ENCODE data around the gene ZNF74.

Gene ZNF74

DNA sequence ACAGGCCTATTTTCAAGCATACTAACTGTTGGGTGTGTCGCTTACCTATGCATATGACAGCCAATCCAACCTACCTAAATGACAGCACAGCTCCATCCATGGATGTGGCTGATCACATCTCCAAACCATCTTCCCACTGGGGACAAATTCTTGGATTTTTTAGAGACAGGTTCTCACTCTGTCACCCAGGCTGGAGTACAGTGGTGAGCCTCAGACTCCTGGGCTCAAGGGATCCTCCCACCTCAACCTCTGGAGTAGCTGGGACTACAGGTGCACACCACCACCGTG, 25.7 kb downstream of the ZNF74 start:
- Histone ChIP-seq H2BK15ac (ENCODE audit: low read length) (no peak overlapping the region), H3K27ac (replicated peaks; ENCODE audit: low read length) (no peak overlapping the region), H3K27me3 (ENCODE audit: control insufficient read depth in 3 of 3, insufficient read depth in 3 of 3, low read depth in 1 of 3, low read length in 3 of 3) (no peaks in the 10 kb centered on the region), H2AFZ (ENCODE audit: low read length) (no peak overlapping the region), H3K18ac (ENCODE audit: low read length) (no peak overlapping the region), H3K4me3 (ENCODE audit: low read length in 2 of 2) (no peak overlapping the region), H3K4ac (ENCODE audit: low read length) (no peak overlapping the region), H3K4me1 (ENCODE audit: control insufficient read depth in 2 of 2, insufficient read depth in 1 of 2, low read depth in 1 of 2, low read length in 2 of 2) (peaks cover 7 to 22% of the 10 kb centered on the region in 2 donors), H3K36me3 (replicated peaks in 1 of 2; ENCODE audit: control insufficient read depth in 2 of 2, insufficient read depth in 2 of 2, low read length in 2 of 2) (peaks cover 0 to 12% of the 10 kb centered on the region in 2 donors), H2BK5ac (ENCODE audit: low read length) (no peak overlapping the region), H3K14ac (ENCODE audit: low read length) (no peak overlapping the region), H2AK5ac (ENCODE audit: low read depth, low read length) (no peak overlapping the region), H2BK12ac (ENCODE audit: low read length) (no peak overlapping the region), H4K91ac (ENCODE audit: low read depth, low read length, poor library complexity) (no peak overlapping the region), H3K9me3 (replicated peaks in 1 of 2; ENCODE audit: control insufficient read depth in 2 of 2, insufficient read depth in 1 of 2, low read depth in 1 of 2, low read length in 2 of 2) (peaks cover 0 to 2% of the 10 kb centered on the region in 2 donors), H3K23ac (ENCODE audit: low read depth, low read length, poor library complexity) (no peak overlapping the region), H3K9ac (ENCODE audit: low read depth, low read length, poor library complexity) (no peak overlapping the region), H3K4me2 (ENCODE audit: insufficient read depth, low read length, poor library complexity, severe bottlenecking) (no peak overlapping the region), H2BK120ac (ENCODE audit: low read depth, low read length) (no peak overlapping the region), H4K8ac (ENCODE audit: low read depth, low read length) (no peak overlapping the region), H3K79me1 (ENCODE audit: low read depth, low read length) (no peaks in the 10 kb centered on the region)
- no CpG with 5 or more reads among the region's 2 CpGs for WGBS, 2 donors (ENCODE audit: extremely low coverage in 2 of 2, insufficient read length in 2 of 2, insufficient replicate concordance in 1 of 2)
- DNase-seq (ENCODE audit: low spot score), result no peak

DNA sequence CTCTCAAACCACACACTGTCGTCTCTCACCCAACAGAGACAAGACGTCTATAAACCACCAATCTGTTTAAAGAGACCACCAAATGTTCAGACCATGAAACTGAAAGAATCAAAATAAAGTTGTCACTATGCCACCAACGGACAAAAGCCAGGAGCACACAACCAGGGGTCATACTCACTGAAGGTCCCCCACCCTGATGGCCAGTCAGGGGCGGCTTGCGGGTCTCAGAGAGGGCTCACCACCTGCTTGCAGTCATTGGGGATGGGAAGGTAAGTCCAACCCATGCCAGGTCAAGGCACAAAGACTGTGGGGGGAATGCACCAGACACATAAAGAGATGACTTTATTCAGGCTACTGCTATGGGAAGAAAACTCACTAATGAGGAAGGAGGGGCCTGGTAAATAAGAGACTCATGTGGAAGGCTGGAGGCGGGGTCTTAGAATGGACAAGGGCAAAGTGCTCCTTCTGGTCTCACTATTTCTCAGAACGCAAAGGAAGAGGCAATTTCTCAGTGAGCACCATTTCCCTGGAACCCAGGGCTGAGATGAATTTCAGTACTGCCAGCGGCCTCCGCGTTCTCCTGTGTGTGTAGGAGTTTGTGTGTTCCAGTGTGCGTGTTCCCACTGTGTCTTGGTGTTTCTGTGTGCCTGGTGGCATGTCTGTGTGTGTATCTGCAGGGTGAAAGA, 26.3 kb downstream of the ZNF74 start:
- Histone ChIP-seq H4K91ac (ENCODE audit: low read depth, low read length, poor library complexity) (no peak overlapping the region), H3K27ac (replicated peaks; ENCODE audit: low read length) (no peak overlapping the region), H3K36me3 (replicated peaks in 1 of 2; ENCODE audit: control insufficient read depth in 2 of 2, insufficient read depth in 2 of 2, low read length in 2 of 2) (peaks cover 0 to 17% of the 10 kb centered on the region in 2 donors), H3K9me3 (replicated peaks in 1 of 2; ENCODE audit: control insufficient read depth in 2 of 2, insufficient read depth in 1 of 2, low read depth in 1 of 2, low read length in 2 of 2) (peaks cover 0 to 2% of the 10 kb centered on the region in 2 donors), H3K18ac (ENCODE audit: low read length) (no peak overlapping the region), H2BK5ac (ENCODE audit: low read length) (no peak overlapping the region), H2AK5ac (ENCODE audit: low read depth, low read length) (no peak overlapping the region), H3K27me3 (ENCODE audit: control insufficient read depth in 3 of 3, insufficient read depth in 3 of 3, low read depth in 1 of 3, low read length in 3 of 3) (no peaks in the 10 kb centered on the region), H3K9ac (ENCODE audit: low read depth, low read length, poor library complexity) (no peak overlapping the region), H2AFZ (ENCODE audit: low read length) (no peak overlapping the region), H3K4me2 (ENCODE audit: insufficient read depth, low read length, poor library complexity, severe bottlenecking) (no peak overlapping the region), H2BK12ac (ENCODE audit: low read length) (no peak overlapping the region), H3K4ac (ENCODE audit: low read length) (no peak overlapping the region), H3K14ac (ENCODE audit: low read length) (no peak overlapping the region), H2BK15ac (ENCODE audit: low read length) (no peak overlapping the region), H3K23ac (ENCODE audit: low read depth, low read length, poor library complexity) (no peak overlapping the region), H3K79me1 (ENCODE audit: low read depth, low read length) (no peaks in the 10 kb centered on the region), H3K4me1 (ENCODE audit: control insufficient read depth in 2 of 2, insufficient read depth in 1 of 2, low read depth in 1 of 2, low read length in 2 of 2) (peaks cover 7 to 22% of the 10 kb centered on the region in 2 donors), H3K4me3 (ENCODE audit: low read length in 2 of 2) (peak overlapping the region in 1 of 2 donors; percentile 3), H4K8ac (ENCODE audit: low read depth, low read length) (no peak overlapping the region), H2BK120ac (ENCODE audit: low read depth, low read length) (no peak overlapping the region)
- DNase-seq (ENCODE audit: low spot score), result no peak
- no CpG with 5 or more reads among the region's 11 CpGs for WGBS, 2 donors (ENCODE audit: extremely low coverage in 2 of 2, insufficient read length in 2 of 2, insufficient replicate concordance in 1 of 2)

GRCh38 chr22:20421507-20421874, 27.5 kb downstream of the ZNF74 start:
- no peak overlapping the region for H3K23ac ChIP-seq (ENCODE audit: low read depth, low read length, poor library complexity)
- H2BK120ac ChIP-seq (ENCODE audit: low read depth, low read length), result no peak overlapping the region
- H3K18ac ChIP-seq (ENCODE audit: low read length), result no peak overlapping the region
- H3K9ac ChIP-seq (ENCODE audit: low read depth, low read length, poor library complexity), result no peak overlapping the region
- H2BK15ac ChIP-seq (ENCODE audit: low read length), result no peak overlapping the region
- H3K4ac ChIP-seq (ENCODE audit: low read length), result no peak overlapping the region
- H4K8ac ChIP-seq (ENCODE audit: low read depth, low read length), result no peak overlapping the region
- H3K36me3 ChIP-seq (replicated peaks in 1 of 2; ENCODE audit: control insufficient read depth in 2 of 2, insufficient read depth in 2 of 2, low read length in 2 of 2), result peaks cover 0 to 23% of the 10 kb centered on the region in 2 donors
- H2AK5ac ChIP-seq (ENCODE audit: low read depth, low read length), result no peak overlapping the region
- no peak overlapping the region for H3K14ac ChIP-seq (ENCODE audit: low read length)
- H3K27ac ChIP-seq (replicated peaks; ENCODE audit: low read length), result no peak overlapping the region
- H3K4me2 ChIP-seq (ENCODE audit: insufficient read depth, low read length, poor library complexity, severe bottlenecking), result no peak overlapping the region
- no peaks in the 10 kb centered on the region for H3K79me1 ChIP-seq (ENCODE audit: low read depth, low read length)
- H4K91ac ChIP-seq (ENCODE audit: low read depth, low read length, poor library complexity), result no peak overlapping the region
- no CpG with 5 or more reads among the region's 7 CpGs for WGBS, 2 donors (ENCODE audit: extremely low coverage in 2 of 2, insufficient read length in 2 of 2, insufficient replicate concordance in 1 of 2)
- no peak overlapping the region for H2BK12ac ChIP-seq (ENCODE audit: low read length)
- peaks cover 0 to 2% of the 10 kb centered on the region in 2 donors for H3K9me3 ChIP-seq (replicated peaks in 1 of 2; ENCODE audit: control insufficient read depth in 2 of 2, insufficient read depth in 1 of 2, low read depth in 1 of 2, low read length in 2 of 2)
- H2BK5ac ChIP-seq (ENCODE audit: low read length), result no peak overlapping the region
- no peak for DNase-seq (ENCODE audit: low spot score)
- peaks cover 7 to 22% of the 10 kb centered on the region in 2 donors for H3K4me1 ChIP-seq (ENCODE audit: control insufficient read depth in 2 of 2, insufficient read depth in 1 of 2, low read depth in 1 of 2, low read length in 2 of 2)
- H3K27me3 ChIP-seq (ENCODE audit: control insufficient read depth in 3 of 3, insufficient read depth in 3 of 3, low read depth in 1 of 3, low read length in 3 of 3), result peaks cover 0 to 6% (median 0%) of the 10 kb centered on the region in 3 experiments
- H2AFZ ChIP-seq (ENCODE audit: low read length), result no peak overlapping the region
- no peak overlapping the region for H3K4me3 ChIP-seq (ENCODE audit: low read length in 2 of 2)

GRCh38 chr22:20422271-20423007, 28.5 kb downstream of the ZNF74 start:
- H4K91ac ChIP-seq (ENCODE audit: low read depth, low read length, poor library complexity), result peak overlapping the region; percentile 89
- H2AFZ ChIP-seq (ENCODE audit: low read length), result peak overlapping the region; percentile 48
- H3K23ac ChIP-seq (ENCODE audit: low read depth, low read length, poor library complexity), result peak overlapping the region; percentile 80
- no peak overlapping the region for H3K4ac ChIP-seq (ENCODE audit: low read length)
- no peak for DNase-seq (ENCODE audit: low spot score)
- no peak overlapping the region for H3K4me2 ChIP-seq (ENCODE audit: insufficient read depth, low read length, poor library complexity, severe bottlenecking)
- no peak overlapping the region for H4K8ac ChIP-seq (ENCODE audit: low read depth, low read length)
- H2BK120ac ChIP-seq (ENCODE audit: low read depth, low read length), result no peak overlapping the region
- H3K9me3 ChIP-seq (replicated peaks in 1 of 2; ENCODE audit: control insufficient read depth in 2 of 2, insufficient read depth in 1 of 2, low read depth in 1 of 2, low read length in 2 of 2), result peaks cover 0 to 2% of the 10 kb centered on the region in 2 donors
- peak overlapping the region; percentile 92 for H3K14ac ChIP-seq (ENCODE audit: low read length)
- peak overlapping the region; percentile 80 for H3K18ac ChIP-seq (ENCODE audit: low read length)
- peaks cover 0 to 12% (median 0%) of the 10 kb centered on the region in 3 experiments for H3K27me3 ChIP-seq (ENCODE audit: control insufficient read depth in 3 of 3, insufficient read depth in 3 of 3, low read depth in 1 of 3, low read length in 3 of 3)
- no peak overlapping the region for H2BK5ac ChIP-seq (ENCODE audit: low read length)
- H2BK15ac ChIP-seq (ENCODE audit: low read length), result no peak overlapping the region
- H2AK5ac ChIP-seq (ENCODE audit: low read depth, low read length), result peak overlapping the region; percentile 32
- no peak overlapping the region for H3K27ac ChIP-seq (replicated peaks; ENCODE audit: low read length)
- no peak overlapping the region for H2BK12ac ChIP-seq (ENCODE audit: low read length)
- peak overlapping the region; percentile 34 for H3K9ac ChIP-seq (ENCODE audit: low read depth, low read length, poor library complexity)
- WGBS, 2 donors (ENCODE audit: extremely low coverage in 2 of 2, insufficient read length in 2 of 2, insufficient replicate concordance in 1 of 2), result no CpG with 5 or more reads among the region's 21 CpGs
- H3K4me3 ChIP-seq (ENCODE audit: low read length in 2 of 2), result no peak overlapping the region
- H3K79me1 ChIP-seq (ENCODE audit: low read depth, low read length), result no peaks in the 10 kb centered on the region
- H3K36me3 ChIP-seq (replicated peaks in 1 of 2; ENCODE audit: control insufficient read depth in 2 of 2, insufficient read depth in 2 of 2, low read length in 2 of 2), result peaks cover 2 to 31% of the 10 kb centered on the region in 2 donors
- peaks cover 7 to 22% of the 10 kb centered on the region in 2 donors for H3K4me1 ChIP-seq (ENCODE audit: control insufficient read depth in 2 of 2, insufficient read depth in 1 of 2, low read depth in 1 of 2, low read length in 2 of 2)
